IPS-18a (cell line): Measurements from ENCODE around the gene ARID3A.

Source experiments
- H3K27ac ChIP-seq: one replicate; pipeline ENCODE4 v1.5.1; 2013; ENCODE audit warnings: low read length
- H3K27me3 ChIP-seq: one replicate; pipeline ENCODE4 v1.6.1; 2013; ENCODE audit warnings: mild to moderate bottlenecking, low read length; ENCODE audit not compliant: control insufficient read depth, insufficient read depth
- H3K36me3 ChIP-seq: one replicate; pipeline ENCODE4 v1.6.1; 2013; ENCODE audit warnings: low read depth, low read length; ENCODE audit not compliant: control insufficient read depth
- H3K4me1 ChIP-seq: one replicate; pipeline ENCODE4 v1.6.1; 2013; ENCODE audit warnings: low read depth, low read length; ENCODE audit not compliant: control insufficient read depth
- H3K4me3 ChIP-seq: one replicate; pipeline ENCODE4 v1.5.1; 2013; ENCODE audit warnings: low read length
- H3K9ac ChIP-seq: one replicate; pipeline ENCODE4 v1.6.1; 2013; ENCODE audit warnings: mild to moderate bottlenecking, low read length, moderate library complexity
- H3K9me3 ChIP-seq: one replicate; pipeline ENCODE4 v1.6.1; 2013; ENCODE audit warnings: low read depth, low read length; ENCODE audit not compliant: control insufficient read depth

Gene ARID3A

GRCh38 chr19:966485-967088, 40.8 kb downstream of the ARID3A start:
- Histone ChIP-seq H3K4me3 (no peak overlapping the region), H3K9me3 (peaks cover 5% of the 10 kb centered on the region), H3K27me3 (no peaks in the 10 kb centered on the region), H3K4me1 (peaks cover 3% of the 10 kb centered on the region), H3K27ac (no peak overlapping the region), H3K36me3 (peaks cover 30% of the 10 kb centered on the region), H3K9ac (no peak overlapping the region)

- Histone ChIP-seq H3K27ac (no peak overlapping the region), H3K36me3 (peaks cover 23% of the 10 kb centered on the region), H3K9ac (no peak overlapping the region), H3K27me3 (no peaks in the 10 kb centered on the region), H3K4me3 (no peak overlapping the region), H3K4me1 (no peaks in the 10 kb centered on the region), H3K9me3 (peaks cover 5% of the 10 kb centered on the region)
Measured at GRCh38 chr19:970695-971094, 44.9 kb downstream of the ARID3A start.

- H3K9ac ChIP-seq = no peak overlapping the region
- peaks cover 5% of the 10 kb centered on the region for H3K9me3 ChIP-seq
- no peaks in the 10 kb centered on the region for H3K4me1 ChIP-seq
- H3K36me3 ChIP-seq = peaks cover 18% of the 10 kb centered on the region
- no peaks in the 10 kb centered on the region for H3K27me3 ChIP-seq
- no peak overlapping the region for H3K27ac ChIP-seq
- H3K4me3 ChIP-seq = no peak overlapping the region
Measured at GRCh38 chr19:971795-972194, 46.0 kb downstream of the ARID3A start.

- Histone ChIP-seq H3K9ac (no peak overlapping the region), H3K27me3 (no peaks in the 10 kb centered on the region), H3K4me1 (no peaks in the 10 kb centered on the region), H3K36me3 (peaks cover 18% of the 10 kb centered on the region), H3K9me3 (peaks cover 5% of the 10 kb centered on the region), H3K4me3 (no peak overlapping the region), H3K27ac (no peak overlapping the region)
Measured at GRCh38 chr19:972281-972680, 46.4 kb downstream of the ARID3A start.

- Histone ChIP-seq H3K4me3 (no peak overlapping the region), H3K9ac (no peak overlapping the region), H3K4me1 (no peaks in the 10 kb centered on the region), H3K9me3 (peaks cover 5% of the 10 kb centered on the region), H3K27me3 (no peaks in the 10 kb centered on the region), H3K27ac (no peak overlapping the region), H3K36me3 (peaks cover 12% of the 10 kb centered on the region)
Measured at GRCh38 chr19:973726-974563, 48.1 kb downstream of the ARID3A start.

GRCh38 chr19:974564-975257, 48.9 kb downstream of the ARID3A start:
- no peak overlapping the region for H3K9ac ChIP-seq
- H3K27ac ChIP-seq = no peak overlapping the region
- H3K4me1 ChIP-seq = no peaks in the 10 kb centered on the region
- no peak overlapping the region for H3K4me3 ChIP-seq
- peaks cover 5% of the 10 kb centered on the region for H3K9me3 ChIP-seq
- H3K27me3 ChIP-seq = no peaks in the 10 kb centered on the region
- peaks cover 9% of the 10 kb centered on the region for H3K36me3 ChIP-seq

- no peaks in the 10 kb centered on the region for H3K36me3 ChIP-seq
- no peak overlapping the region for H3K4me3 ChIP-seq
- H3K9ac ChIP-seq = no peak overlapping the region
- H3K4me1 ChIP-seq = no peaks in the 10 kb centered on the region
- H3K27me3 ChIP-seq = no peaks in the 10 kb centered on the region
- no peaks in the 10 kb centered on the region for H3K9me3 ChIP-seq
- H3K27ac ChIP-seq = no peak overlapping the region
Measured at GRCh38 chr19:976476-976875, 50.6 kb downstream of the ARID3A start.

- no peaks in the 10 kb centered on the region for H3K4me1 ChIP-seq
Measured at GRCh38 chr19:977058-977464, 51.2 kb downstream of the ARID3A start.

GRCh38 chr19:979318-979741, 53.5 kb downstream of the ARID3A start:
- H3K36me3 ChIP-seq = no peaks in the 10 kb centered on the region
- no peaks in the 10 kb centered on the region for H3K4me1 ChIP-seq
- H3K27ac ChIP-seq = no peak overlapping the region
- H3K27me3 ChIP-seq = no peaks in the 10 kb centered on the region
- no peaks in the 10 kb centered on the region for H3K9me3 ChIP-seq
- H3K9ac ChIP-seq = no peak overlapping the region
- H3K4me3 ChIP-seq = no peak overlapping the region

More at GRCh38 chr19:977058-977464, 51.2 kb downstream of the ARID3A start:
- H3K36me3 ChIP-seq = no peaks in the 10 kb centered on the region
- no peak overlapping the region for H3K4me3 ChIP-seq
- H3K27me3 ChIP-seq = no peaks in the 10 kb centered on the region
- no peak overlapping the region for H3K9ac ChIP-seq
- H3K9me3 ChIP-seq = no peaks in the 10 kb centered on the region
- H3K27ac ChIP-seq = no peak overlapping the region

GRCh38 chr19:980133-980998, 54.5 kb downstream of the ARID3A start:
- Histone ChIP-seq H3K4me3 (no peak overlapping the region), H3K36me3 (no peaks in the 10 kb centered on the region), H3K27me3 (no peaks in the 10 kb centered on the region), H3K9me3 (no peaks in the 10 kb centered on the region), H3K27ac (no peak overlapping the region), H3K4me1 (no peaks in the 10 kb centered on the region), H3K9ac (no peak overlapping the region)
